Right lobe of liver (tissue), 4 donors: ENCODE measurements around the gene PRRC2C.

ENCODE experiments used
- POLR2A ChIP-seq: fragments of 450-650 bp; IDR thresholded peaks from one replicate; pipeline ENCODE4 v1.6.1; 2017; ENCODE audit warnings: antibody characterized with exemption, mild to moderate bottlenecking
- TF ChIP-seq, protein P1 (sequence below), 4 donors: fragments of 200-600 bp in 3 of 4; fragments of 450-650 bp in 1 of 4; IDR thresholded peaks; one replicate each; pipeline versions ENCODE4 v1.5.1 to v1.8.0; 2016 to 2022; ENCODE audit warnings: antibody characterized with exemption in 4 of 4, mild to moderate bottlenecking in 2 of 4
- donor health status: DM: no; HTN: no; CAD: no.
- donor health status: DM: no; HTN: no; CAD: no.
- donor health status: DM: no; HTN: yes; CAD: no.

DNA sequence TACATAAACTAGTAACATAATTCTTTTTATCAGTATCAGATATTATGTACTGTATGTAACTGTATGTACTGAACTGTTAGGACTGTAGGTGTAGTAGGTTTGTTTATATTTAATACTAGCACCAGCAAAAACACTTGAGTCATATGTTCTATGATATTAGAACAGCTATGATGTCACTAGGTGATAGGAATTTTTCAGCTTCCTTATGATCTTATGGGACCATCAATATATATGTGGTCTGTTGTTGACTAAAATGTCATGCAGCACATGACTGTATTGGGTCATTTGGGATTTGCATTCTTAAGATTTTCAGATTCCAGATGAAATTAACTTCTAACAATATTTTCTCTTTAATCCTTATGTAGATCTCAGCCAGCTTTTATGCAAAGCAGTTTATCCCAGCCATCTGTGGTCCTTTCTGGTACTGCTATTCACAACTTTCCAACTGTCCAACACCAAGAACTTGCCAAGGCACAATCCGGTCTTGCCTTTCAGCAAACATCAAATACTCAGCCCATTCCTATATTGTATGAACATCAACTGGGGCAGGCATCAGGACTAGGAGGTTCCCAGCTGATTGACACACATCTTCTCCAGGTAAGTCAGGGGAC, 98.4 kb downstream of the PRRC2C start:
- TF ChIP-seq, protein P1, sequence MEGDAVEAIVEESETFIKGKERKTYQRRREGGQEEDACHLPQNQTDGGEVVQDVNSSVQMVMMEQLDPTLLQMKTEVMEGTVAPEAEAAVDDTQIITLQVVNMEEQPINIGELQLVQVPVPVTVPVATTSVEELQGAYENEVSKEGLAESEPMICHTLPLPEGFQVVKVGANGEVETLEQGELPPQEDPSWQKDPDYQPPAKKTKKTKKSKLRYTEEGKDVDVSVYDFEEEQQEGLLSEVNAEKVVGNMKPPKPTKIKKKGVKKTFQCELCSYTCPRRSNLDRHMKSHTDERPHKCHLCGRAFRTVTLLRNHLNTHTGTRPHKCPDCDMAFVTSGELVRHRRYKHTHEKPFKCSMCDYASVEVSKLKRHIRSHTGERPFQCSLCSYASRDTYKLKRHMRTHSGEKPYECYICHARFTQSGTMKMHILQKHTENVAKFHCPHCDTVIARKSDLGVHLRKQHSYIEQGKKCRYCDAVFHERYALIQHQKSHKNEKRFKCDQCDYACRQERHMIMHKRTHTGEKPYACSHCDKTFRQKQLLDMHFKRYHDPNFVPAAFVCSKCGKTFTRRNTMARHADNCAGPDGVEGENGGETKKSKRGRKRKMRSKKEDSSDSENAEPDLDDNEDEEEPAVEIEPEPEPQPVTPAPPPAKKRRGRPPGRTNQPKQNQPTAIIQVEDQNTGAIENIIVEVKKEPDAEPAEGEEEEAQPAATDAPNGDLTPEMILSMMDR (IDR thresholded peaks at IDR 0.05): no peak
- no peak for TF ChIP-seq POLR2A
